Fibroblast of pulmonary artery (primary cell): Measurements from ENCODE around the gene RAD18.

Experiments used
- DNase-seq: peaks from one replicate; pipeline ENCODE4 v3.0.0-alpha.2; 2010; ENCODE audit warnings: low read depth
- H3K4me3 ChIP-seq: replicated peaks from 2 replicates; pipeline ENCODE4 v1.5.1; 2011; ENCODE audit warnings: low read depth, mild to moderate bottlenecking, control low read depth, low read length, moderate library complexity
- CTCF ChIP-seq: IDR thresholded peaks from 2 replicates; pipeline ENCODE4 v1.5.1; 2011; ENCODE audit warnings: mild to moderate bottlenecking, control low read depth, low read length, inconsistent platforms; ENCODE audit errors: missing control alignments

RAD18 gene

GRCh38 chr3:9000041-9000440, 36.8 kb upstream of the RAD18 start:
- H3K4me3 ChIP-seq, result no peak overlapping the region
- DNase-seq, result no peak
- TF ChIP-seq CTCF, result no peak

GRCh38 chr3:8997151-8997550, 33.9 kb upstream of the RAD18 start:
- no peak for TF ChIP-seq CTCF
- no peak for DNase-seq
- H3K4me3 ChIP-seq, result no peak overlapping the region

GRCh38 chr3:8996681-8997121, 33.4 kb upstream of the RAD18 start:
- H3K4me3 ChIP-seq, result no peak overlapping the region
- peak; percentile 40 for DNase-seq
- peak; percentile 27 for TF ChIP-seq CTCF

GRCh38 chr3:8996216-8996615, 32.9 kb upstream of the RAD18 start:
- no peak overlapping the region for H3K4me3 ChIP-seq
- TF ChIP-seq CTCF, result no peak
- DNase-seq, result no peak

GRCh38 chr3:8994226-8994625, 31.0 kb upstream of the RAD18 start:
- TF ChIP-seq CTCF, result no peak
- DNase-seq, result no peak
- no peak overlapping the region for H3K4me3 ChIP-seq

- no peak for TF ChIP-seq CTCF
- no peak for DNase-seq
- H3K4me3 ChIP-seq, result no peak overlapping the region
Observed at GRCh38 chr3:8993331-8993730, 30.1 kb upstream of the RAD18 start.

GRCh38 chr3:8992854-8993253, 29.6 kb upstream of the RAD18 start:
- no peak for DNase-seq
- no peak overlapping the region for H3K4me3 ChIP-seq
- no peak for TF ChIP-seq CTCF
